CD4-positive, alpha-beta memory T cell (primary cell): ENCODE measurements around the gene DHFR. TPM values are rescaled to one million over a fixed set of nuclear protein-coding genes. Genes with fewer than 3 reads are reported as not detected.
"Not testable (repeated sequence)": the region's sequence is repeated elsewhere in the genome, so short reads cannot be mapped to it uniquely, and the experiment has no call there.

ENCODE experiments used
- CTCF ChIA-PET: fragments of 350-600 bp; sonication (Branson Sonifier 250); formaldehyde crosslinking; loops from one replicate; lab custom pipeline; 2021; ENCODE audit warnings: inconsistent platforms; ENCODE audit not compliant: partially characterized antibody; lab: Charles Lee
- POLR2A ChIA-PET: fragments of 350-600 bp; sonication (Branson Sonifier 250); formaldehyde crosslinking; loops from one replicate; lab custom pipeline; 2021; ENCODE audit not compliant: partially characterized antibody; lab: Charles Lee
- DNase-seq, 5 donors: peaks; one replicate each; pipeline versions ENCODE4 v3.0.0 to v3.0.0-alpha.2; 2020 to 2022; ENCODE audit warnings: mixed read lengths in 1 of 5
- H3K27ac ChIP-seq: one replicate; pipeline ENCODE4 v1.7.0; 2013; ENCODE audit warnings: low read depth, low read length
- H3K27me3 ChIP-seq: 2 replicates; pipeline ENCODE4 v1.7.0; 2013; ENCODE audit warnings: mild to moderate bottlenecking, low read length, moderate library complexity; ENCODE audit not compliant: insufficient read depth
- H3K36me3 ChIP-seq: 2 replicates; pipeline ENCODE4 v1.7.0; 2013; ENCODE audit warnings: mild to moderate bottlenecking, low read length, moderate library complexity; ENCODE audit not compliant: insufficient read depth
- H3K4me1 ChIP-seq: 2 replicates; pipeline ENCODE4 v1.7.0; 2013; ENCODE audit warnings: mild to moderate bottlenecking, low read length, moderate library complexity; ENCODE audit not compliant: insufficient read depth
- H3K4me3 ChIP-seq, 2 donors: one replicate each; pipeline ENCODE4 v1.7.0; 2013; ENCODE audit warnings: low read length in 2 of 2, mild to moderate bottlenecking in 1 of 2
- H3K9me3 ChIP-seq, 2 donors: one replicate each; pipeline ENCODE4 v1.7.0; 2013; ENCODE audit warnings: low read length in 2 of 2, control low read depth in 1 of 2; ENCODE audit not compliant: control insufficient read depth in 1 of 2
- H3K27ac Mint-ChIP-seq, 7 donors: one replicate each; pipeline ENCODE4 v1.8.0; 2020 to 2021; ENCODE audit warnings: mixed read lengths in 7 of 7, mild to moderate bottlenecking in 6 of 7, inconsistent platforms in 3 of 7, moderate library complexity in 3 of 7
- H3K27me3 Mint-ChIP-seq, 2 donors: one replicate each; pipeline ENCODE4 v1.8.0; 2020 to 2021; ENCODE audit warnings: mixed read lengths in 2 of 2
- H3K36me3 Mint-ChIP-seq, 2 donors: one replicate each; pipeline ENCODE4 v1.8.0; 2020 to 2021; ENCODE audit warnings: mixed read lengths in 2 of 2, inconsistent platforms in 1 of 2, mild to moderate bottlenecking in 1 of 2
- H3K4me1 Mint-ChIP-seq, 4 donors: one replicate each; pipeline ENCODE4 v1.8.0; 2020 to 2021; ENCODE audit warnings: mixed read lengths in 4 of 4, mild to moderate bottlenecking in 1 of 4
- H3K4me3 Mint-ChIP-seq, 8 donors: one replicate each; pipeline ENCODE4 v1.8.0; 2020 to 2021; ENCODE audit warnings: mixed read lengths in 8 of 8, mild to moderate bottlenecking in 7 of 8, moderate library complexity in 6 of 8, inconsistent platforms in 3 of 8
- H3K9me3 Mint-ChIP-seq, 8 donors: one replicate each; pipeline ENCODE4 v1.8.0; 2020 to 2021; ENCODE audit warnings: mixed read lengths in 8 of 8, mild to moderate bottlenecking in 5 of 8, inconsistent platforms in 3 of 8, moderate library complexity in 1 of 8
- intact Hi-C: fragments of 100-400 bp; cut with micrococcal nuclease; formaldehyde crosslinking; loops from one replicate; pipeline ENCODE4 v1.15.1; 2023
- polyA plus RNA-seq, 2 donors: library from polyadenylated mRNA; unstranded; fragments of 300-500 nt; fragmentation: Illumina TruSeq; gene quantifications; one replicate each; pipeline ENCODE4 v1.2.3, GENCODE V29; 2021
- total RNA-seq, 2 experiments: library from RNA; stranded (reverse); gene quantifications; one replicate each; pipeline ENCODE4 v1.2.3, GENCODE V29; 2021

The DHFR gene
- total and polyA plus RNA-seq, 4 experiments from 2014 or later, result 1.3 to 19.2 (median 10.1) TPM

DNA sequence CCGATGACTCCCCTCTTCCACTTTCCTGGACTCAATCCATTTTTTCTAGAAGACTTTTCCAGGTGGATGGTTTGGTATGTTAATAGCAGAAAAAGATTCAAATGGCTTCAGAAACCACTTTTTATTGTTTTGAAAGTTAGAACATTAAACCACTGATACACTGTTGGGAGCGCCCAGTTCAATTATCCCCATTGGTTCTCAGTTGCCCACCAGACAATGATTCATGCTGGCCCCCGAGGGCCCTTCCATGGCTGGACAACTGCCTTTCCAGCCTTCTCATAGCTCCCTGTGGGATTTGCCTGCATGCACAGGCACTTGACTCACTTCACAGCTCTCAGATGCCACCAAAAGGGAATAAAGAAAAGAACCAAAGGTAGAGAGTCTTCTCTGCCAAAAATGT, 63.4 kb downstream of the DHFR start:
- peaks cover 0 to 4% of the 10 kb centered on the region in 2 donors for H3K27me3 Mint-ChIP-seq

DNA sequence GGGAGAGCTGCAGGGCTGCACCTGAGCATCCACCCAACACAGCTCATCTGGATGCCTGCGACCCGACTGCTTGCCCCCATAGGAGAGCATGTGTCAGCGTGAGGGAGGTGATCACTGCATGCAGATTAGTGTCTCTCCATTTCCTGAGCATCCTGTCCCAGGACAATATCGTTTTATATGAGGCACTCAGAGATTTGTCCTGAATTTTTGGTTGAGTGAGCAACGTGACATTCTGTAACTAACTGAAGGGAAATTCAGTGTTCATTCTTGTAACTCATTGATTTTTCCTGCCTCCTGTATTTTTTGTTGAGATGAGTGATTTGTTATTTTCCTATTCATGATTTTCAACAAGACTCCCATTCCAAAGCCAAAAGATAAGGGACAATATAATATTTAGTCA, 64.0 kb downstream of the DHFR start:
- intact Hi-C loops, result no loop called here
- Mint-ChIP-seq H3K27ac (no peak overlapping the region), H3K4me3 (no peak overlapping the region), H3K36me3 (no peaks in the 10 kb centered on the region), H3K4me1 (no peaks in the 10 kb centered on the region), H3K9me3 (no peaks in the 10 kb centered on the region), H3K27me3 (peaks cover 0 to 4% of the 10 kb centered on the region in 2 donors)
- Histone ChIP-seq H3K9me3 (no peaks in the 10 kb centered on the region), H3K4me3 (no peak overlapping the region), H3K4me1 (no peaks in the 10 kb centered on the region), H3K36me3 (no peaks in the 10 kb centered on the region), H3K27me3 (no peaks in the 10 kb centered on the region), H3K27ac (no peak overlapping the region)
- no peak for DNase-seq
- CTCF ChIA-PET, result no interaction called here
- POLR2A ChIA-PET, result no interaction called here

More for the DNA sequence above, 63.4 kb downstream of the DHFR start:
- no peaks in the 10 kb centered on the region for H3K27me3 ChIP-seq
- H3K4me3 Mint-ChIP-seq, result no peak overlapping the region
- no peaks in the 10 kb centered on the region for H3K9me3 Mint-ChIP-seq
- H3K9me3 ChIP-seq, result no peaks in the 10 kb centered on the region
- no peaks in the 10 kb centered on the region for H3K36me3 ChIP-seq
- H3K27ac Mint-ChIP-seq, result no peak overlapping the region
- intact Hi-C loops, result no loop called here
- H3K27ac ChIP-seq, result no peak overlapping the region
- ChIA-PET POLR2A (no interaction called here), CTCF (no interaction called here)
- no peak overlapping the region for H3K4me3 ChIP-seq
- H3K4me1 Mint-ChIP-seq, result no peaks in the 10 kb centered on the region
- H3K4me1 ChIP-seq, result no peaks in the 10 kb centered on the region
- H3K36me3 Mint-ChIP-seq, result no peaks in the 10 kb centered on the region
- no peak for DNase-seq

DNA sequence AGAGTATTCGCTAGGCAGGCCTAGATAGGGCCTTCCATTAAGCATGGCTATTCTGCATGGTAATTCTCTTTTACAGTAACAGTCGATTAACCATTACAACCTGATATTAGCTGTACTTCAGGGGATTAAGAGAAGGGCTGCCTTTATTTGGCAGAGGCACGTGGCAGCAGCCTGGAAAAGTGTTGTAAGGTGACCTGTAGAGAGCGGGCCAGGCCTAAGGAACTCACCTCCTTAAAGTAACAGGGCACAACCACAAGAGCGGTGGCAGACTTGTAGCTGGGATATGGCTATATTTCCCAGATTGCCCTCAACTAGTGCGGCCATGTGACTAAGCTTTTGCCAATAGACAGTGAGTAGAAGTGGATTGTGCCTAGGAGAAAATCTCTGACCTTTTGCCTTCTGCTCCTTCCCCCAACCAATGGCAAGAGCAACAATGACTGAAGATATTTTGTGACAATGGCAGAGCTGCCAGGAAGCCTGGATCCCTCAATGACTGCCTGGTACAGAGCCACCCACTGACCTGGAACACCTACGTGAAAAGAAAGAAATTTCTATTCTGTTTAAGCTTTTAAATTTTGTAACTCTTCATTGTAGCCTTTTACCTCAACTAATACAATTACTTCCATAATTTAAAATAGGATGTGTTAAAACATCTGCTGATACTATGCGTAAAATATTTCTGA, 65.8 kb downstream of the DHFR start:
- Histone ChIP-seq H3K36me3 (no peaks in the 10 kb centered on the region), H3K4me3 (no peak overlapping the region), H3K9me3 (no peaks in the 10 kb centered on the region), H3K27ac (no peak overlapping the region), H3K27me3 (no peaks in the 10 kb centered on the region), H3K4me1 (no peaks in the 10 kb centered on the region)
- ChIA-PET CTCF (interaction anchor here (1.0 kb wide), 1 partner anchor 10 kb away, joined by 3 read pairs; no protein-coding TSS in a partner anchor), POLR2A (no interaction called here)
- DNase-seq, result no peak
- H3K36me3 Mint-ChIP-seq, result no peaks in the 10 kb centered on the region
- no peak overlapping the region for H3K4me3 Mint-ChIP-seq
- intact Hi-C loops, result no loop called here
- peaks cover 0 to 4% of the 10 kb centered on the region in 2 donors for H3K27me3 Mint-ChIP-seq
- H3K9me3 Mint-ChIP-seq, result peaks cover 0 to 2% (median 0%) of the 10 kb centered on the region in 8 donors
- no peak overlapping the region for H3K27ac Mint-ChIP-seq
- no peaks in the 10 kb centered on the region for H3K4me1 Mint-ChIP-seq

DNA sequence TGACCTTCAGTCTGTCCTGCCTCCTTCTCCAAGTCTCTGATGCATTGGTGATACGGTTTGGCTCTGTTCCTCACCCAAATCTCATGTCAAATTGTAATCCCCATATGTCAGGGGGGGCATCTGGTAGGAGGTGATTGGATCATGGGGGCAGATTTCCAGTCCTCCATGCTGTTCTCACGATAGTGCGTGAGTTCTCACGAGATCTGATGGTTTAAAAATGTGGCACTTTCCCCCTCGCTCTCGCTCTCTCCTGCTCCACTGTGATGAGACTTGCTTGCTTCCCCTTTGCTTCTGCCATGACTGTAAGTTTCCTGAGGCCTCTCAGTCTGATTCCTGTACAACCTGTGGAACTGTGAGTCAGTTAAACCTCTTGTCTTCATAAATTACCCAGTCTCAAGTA, 70.0 kb downstream of the DHFR start:
- POLR2A ChIA-PET, result no interaction called here
- H3K4me1 ChIP-seq, result no peaks in the 10 kb centered on the region
- H3K36me3 ChIP-seq, result no peaks in the 10 kb centered on the region
- H3K27ac ChIP-seq, result no peak overlapping the region
- no peaks in the 10 kb centered on the region for H3K36me3 Mint-ChIP-seq
- H3K4me1 Mint-ChIP-seq, result no peaks in the 10 kb centered on the region
- no peaks in the 10 kb centered on the region for H3K9me3 ChIP-seq
- CTCF ChIA-PET, result no interaction called here
- H3K27me3 ChIP-seq, result no peaks in the 10 kb centered on the region
- DNase-seq, result no peak
- H3K9me3 Mint-ChIP-seq, result peaks cover 0 to 2% (median under 1%) of the 10 kb centered on the region in 8 donors
- H3K27ac Mint-ChIP-seq, result no peak overlapping the region
- peaks cover 2 to 4% of the 10 kb centered on the region in 2 donors for H3K27me3 Mint-ChIP-seq
- no peak overlapping the region for H3K4me3 ChIP-seq
- intact Hi-C loops, result no loop called here
- H3K4me3 Mint-ChIP-seq, result no peak overlapping the region

DNA sequence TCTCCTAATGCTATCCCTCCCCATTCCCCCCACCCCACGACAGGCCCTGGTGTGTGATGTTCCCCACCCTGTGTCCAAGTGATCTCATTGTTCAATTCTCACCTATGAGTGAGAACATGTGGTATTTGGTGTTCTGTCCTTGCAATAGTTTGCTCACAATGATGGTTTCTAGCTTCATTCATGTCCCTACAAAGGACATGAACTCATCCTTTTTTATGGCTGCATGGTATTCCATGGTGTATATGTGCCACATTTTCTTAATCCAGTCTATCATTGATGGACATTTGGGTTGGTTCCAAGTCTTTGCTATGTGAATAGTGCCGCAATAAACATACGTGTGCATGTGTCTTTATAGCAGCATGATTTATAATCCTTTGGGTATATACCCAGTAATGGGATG, 74.5 kb downstream of the DHFR start:
- H3K4me3 ChIP-seq, H3K27ac Mint-ChIP-seq, H3K36me3 ChIP-seq, POLR2A ChIA-PET, H3K36me3 Mint-ChIP-seq, H3K9me3 Mint-ChIP-seq, intact Hi-C loops, H3K27me3 Mint-ChIP-seq, H3K4me1 ChIP-seq, CTCF ChIA-PET, H3K9me3 ChIP-seq, DNase-seq, H3K4me3 Mint-ChIP-seq, H3K27ac ChIP-seq, H3K4me1 Mint-ChIP-seq, H3K27me3 ChIP-seq: not testable (repeated sequence)

DNA sequence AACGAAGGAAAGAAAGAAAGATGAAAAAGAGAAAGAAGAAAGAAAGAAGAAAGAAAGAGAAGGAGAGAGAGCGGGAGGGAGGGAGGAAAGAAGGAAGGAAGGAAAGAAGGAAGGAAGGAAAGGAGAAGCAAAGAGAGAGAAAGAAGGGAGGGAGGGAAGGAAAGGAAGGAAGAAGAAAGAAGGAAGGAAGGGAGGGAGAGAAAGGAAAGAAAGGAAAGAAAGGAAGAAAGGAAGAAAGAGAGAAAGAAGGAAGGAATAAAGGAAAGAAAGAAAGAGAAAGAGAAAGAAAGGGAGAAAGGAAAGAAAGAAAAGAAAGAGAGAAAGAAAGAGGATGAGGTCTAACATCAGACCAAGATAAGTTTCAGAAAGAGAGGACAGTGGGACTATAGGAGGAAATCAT, 75.7 kb downstream of the DHFR start:
- peaks cover 9 to 11% of the 10 kb centered on the region in 2 donors for H3K27me3 Mint-ChIP-seq
- H3K27ac ChIP-seq, result no peak overlapping the region
- no peaks in the 10 kb centered on the region for H3K36me3 ChIP-seq
- H3K36me3 Mint-ChIP-seq, result no peaks in the 10 kb centered on the region
- no peaks in the 10 kb centered on the region for H3K4me1 ChIP-seq
- no peaks in the 10 kb centered on the region for H3K27me3 ChIP-seq
- H3K9me3 Mint-ChIP-seq, result peaks cover 0 to 5% (median 0%) of the 10 kb centered on the region in 8 donors
- intact Hi-C loops, result no loop called here
- H3K9me3 ChIP-seq, result no peaks in the 10 kb centered on the region
- H3K4me1 Mint-ChIP-seq, result peaks cover 0 to 5% (median 0%) of the 10 kb centered on the region in 4 donors
- POLR2A ChIA-PET, result no interaction called here
- no peak overlapping the region for H3K4me3 Mint-ChIP-seq
- DNase-seq, result no peak
- CTCF ChIA-PET, result no interaction called here
- no peak overlapping the region for H3K4me3 ChIP-seq
- H3K27ac Mint-ChIP-seq, result no peak overlapping the region

DNA sequence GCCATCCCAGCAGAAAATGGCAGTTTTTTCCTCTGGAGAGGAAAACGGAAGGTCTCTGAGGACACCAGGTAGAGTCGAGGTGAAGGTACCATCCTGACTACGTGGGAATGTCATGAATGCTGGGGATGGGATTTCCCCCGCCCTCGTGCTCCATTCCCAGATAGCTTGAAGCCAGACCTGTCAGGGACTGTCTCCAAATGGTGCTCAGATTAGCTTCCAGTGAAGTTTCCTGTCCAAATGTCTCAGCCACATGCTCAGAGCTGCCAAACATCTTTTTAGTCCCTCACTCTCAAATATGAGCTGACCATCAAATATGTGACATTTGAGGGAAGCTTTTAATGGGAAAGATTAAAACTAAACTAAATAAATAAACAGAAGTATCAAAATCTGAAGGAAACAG, 77.1 kb downstream of the DHFR start:
- no peak overlapping the region for H3K27ac ChIP-seq
- H3K4me3 ChIP-seq, result no peak overlapping the region
- Mint-ChIP-seq H3K27me3 (peaks cover 16% of the 10 kb centered on the region in 2 donors), H3K4me3 (no peak overlapping the region), H3K36me3 (no peaks in the 10 kb centered on the region), H3K9me3 (peaks cover 0 to 5% (median 0%) of the 10 kb centered on the region in 8 donors), H3K4me1 (peaks cover 0 to 5% (median 0%) of the 10 kb centered on the region in 4 donors), H3K27ac (no peak overlapping the region)
- no peak for DNase-seq
- H3K4me1 ChIP-seq, result no peaks in the 10 kb centered on the region
- CTCF ChIA-PET, result no interaction called here
- intact Hi-C loops, result no loop called here
- peaks cover 5% of the 10 kb centered on the region for H3K27me3 ChIP-seq
- no peaks in the 10 kb centered on the region for H3K9me3 ChIP-seq
- no peaks in the 10 kb centered on the region for H3K36me3 ChIP-seq
- POLR2A ChIA-PET, result no interaction called here
